Measurements from ENCODE around the gene SIAE. TPM values are rescaled to one million over a fixed set of nuclear protein-coding genes. Genes with fewer than 3 reads are reported as not detected.
"Not testable (repeated sequence)": the region's sequence is repeated elsewhere in the genome, so short reads cannot be mapped to it uniquely, and the experiment has no call there.

Gene SIAE
- total RNA-seq, 6 donors from 2014 or later, result 21.6 to 42.7 (median 29.3) TPM

DNA sequence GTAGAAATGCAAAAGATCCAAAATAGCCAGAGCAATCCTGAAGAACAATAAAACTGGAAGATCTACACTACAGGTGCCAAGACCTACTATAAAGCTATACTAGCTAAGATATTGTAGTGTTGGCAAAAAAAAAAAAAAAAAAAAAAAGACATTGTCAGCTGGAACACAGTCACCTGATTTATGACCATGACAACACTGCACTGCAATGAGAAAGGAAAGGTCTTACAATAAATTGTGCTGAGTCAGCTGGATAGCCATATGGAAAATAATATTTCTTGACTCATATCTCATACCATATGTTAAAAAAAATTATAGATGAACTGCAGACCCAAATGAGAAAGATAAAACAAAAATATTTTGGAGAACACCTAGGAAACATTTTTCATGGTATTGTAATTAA, 65.4 kb downstream of the SIAE start:
- H3K4me3 ChIP-seq, result no peak overlapping the region
- H3K4me1 ChIP-seq, result no peaks in the 10 kb centered on the region
- TF ChIP-seq POLR2A (IDR thresholded peaks at IDR 0.05) (no peak), POLR2AphosphoS5 (IDR thresholded peaks at IDR 0.05) (no peak), EP300 (IDR thresholded peaks at IDR 0.05) (no peak)
- TF ChIP-seq, protein P1, sequence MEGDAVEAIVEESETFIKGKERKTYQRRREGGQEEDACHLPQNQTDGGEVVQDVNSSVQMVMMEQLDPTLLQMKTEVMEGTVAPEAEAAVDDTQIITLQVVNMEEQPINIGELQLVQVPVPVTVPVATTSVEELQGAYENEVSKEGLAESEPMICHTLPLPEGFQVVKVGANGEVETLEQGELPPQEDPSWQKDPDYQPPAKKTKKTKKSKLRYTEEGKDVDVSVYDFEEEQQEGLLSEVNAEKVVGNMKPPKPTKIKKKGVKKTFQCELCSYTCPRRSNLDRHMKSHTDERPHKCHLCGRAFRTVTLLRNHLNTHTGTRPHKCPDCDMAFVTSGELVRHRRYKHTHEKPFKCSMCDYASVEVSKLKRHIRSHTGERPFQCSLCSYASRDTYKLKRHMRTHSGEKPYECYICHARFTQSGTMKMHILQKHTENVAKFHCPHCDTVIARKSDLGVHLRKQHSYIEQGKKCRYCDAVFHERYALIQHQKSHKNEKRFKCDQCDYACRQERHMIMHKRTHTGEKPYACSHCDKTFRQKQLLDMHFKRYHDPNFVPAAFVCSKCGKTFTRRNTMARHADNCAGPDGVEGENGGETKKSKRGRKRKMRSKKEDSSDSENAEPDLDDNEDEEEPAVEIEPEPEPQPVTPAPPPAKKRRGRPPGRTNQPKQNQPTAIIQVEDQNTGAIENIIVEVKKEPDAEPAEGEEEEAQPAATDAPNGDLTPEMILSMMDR (IDR thresholded peaks at IDR 0.05), result no peak
- H3K27ac ChIP-seq, result no peak overlapping the region
- no peaks in the 10 kb centered on the region for H3K9me3 ChIP-seq
- DNase-seq (no peak), ATAC-seq (ENCODE audit: low FRiP score in 2 of 2) (no peak)
- no peaks in the 10 kb centered on the region for H3K36me3 ChIP-seq
- H3K27me3 ChIP-seq, result no peaks in the 10 kb centered on the region

DNA sequence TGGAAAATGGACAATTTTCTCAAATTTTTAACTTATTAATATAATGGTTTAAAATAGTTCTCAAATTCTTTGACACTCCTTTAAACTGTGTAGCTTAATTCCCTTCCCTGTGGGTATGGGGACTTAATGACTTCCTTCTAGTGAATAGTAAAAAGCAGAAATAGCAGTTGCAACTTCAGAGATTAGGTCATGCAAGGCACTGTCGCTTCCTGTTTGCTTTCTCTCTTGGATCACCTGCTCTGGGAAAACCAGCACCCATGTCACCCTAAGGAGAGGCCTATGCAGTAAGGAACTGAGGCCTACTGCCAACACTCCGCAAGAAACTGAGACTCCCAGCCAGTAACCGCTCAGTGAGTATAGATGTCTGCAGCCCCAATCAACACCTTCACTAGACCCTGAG, 67.8 kb downstream of the SIAE start:
- Histone ChIP-seq H3K27me3 (no peaks in the 10 kb centered on the region), H3K4me3 (no peak overlapping the region), H3K4me1 (no peaks in the 10 kb centered on the region), H3K27ac (no peak overlapping the region), H3K36me3 (no peaks in the 10 kb centered on the region), H3K9me3 (no peaks in the 10 kb centered on the region)
- WGBS, 2 donors, result 77 to 78% methylated on average over 3 of the region's 3 CpGs
- peak; percentile 46 to 60 for ATAC-seq (ENCODE audit: low FRiP score in 2 of 2)
- DNase-seq, result peak in 1 of 2 donors; percentile 35
- TF ChIP-seq POLR2AphosphoS5 (IDR thresholded peaks at IDR 0.05) (no peak), EP300 (IDR thresholded peaks at IDR 0.05) (no peak), POLR2A (IDR thresholded peaks at IDR 0.05) (no peak)
- TF ChIP-seq, protein P1 (IDR thresholded peaks at IDR 0.05), result no peak

DNA sequence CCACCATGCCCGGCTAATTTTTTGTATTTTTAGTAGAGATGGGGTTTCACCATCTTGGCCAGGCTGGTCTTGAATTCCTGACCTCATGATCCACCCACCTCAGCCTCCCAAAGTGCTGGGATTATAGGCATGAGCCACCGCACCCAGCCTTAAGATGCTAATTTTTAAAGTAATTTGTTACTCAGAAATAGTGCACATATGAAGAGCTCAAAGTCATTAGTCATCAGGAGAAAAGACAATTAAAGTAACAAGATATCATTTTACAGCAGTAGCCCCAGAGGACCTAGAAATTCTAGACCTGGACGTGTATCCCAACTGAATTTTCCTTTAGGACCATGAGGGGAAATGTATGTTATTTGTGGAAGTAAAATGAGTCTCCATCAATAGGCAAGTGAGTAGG, 70.8 kb downstream of the SIAE start:
- not testable (repeated sequence) for H3K4me1 ChIP-seq; H3K27me3 ChIP-seq; H3K36me3 ChIP-seq; ATAC-seq (ENCODE audit: low FRiP score in 2 of 2); DNase-seq; H3K27ac ChIP-seq; H3K4me3 ChIP-seq; H3K9me3 ChIP-seq
- WGBS, 2 donors, result 83 to 92% methylated on average over 3 of the region's 3 CpGs

DNA sequence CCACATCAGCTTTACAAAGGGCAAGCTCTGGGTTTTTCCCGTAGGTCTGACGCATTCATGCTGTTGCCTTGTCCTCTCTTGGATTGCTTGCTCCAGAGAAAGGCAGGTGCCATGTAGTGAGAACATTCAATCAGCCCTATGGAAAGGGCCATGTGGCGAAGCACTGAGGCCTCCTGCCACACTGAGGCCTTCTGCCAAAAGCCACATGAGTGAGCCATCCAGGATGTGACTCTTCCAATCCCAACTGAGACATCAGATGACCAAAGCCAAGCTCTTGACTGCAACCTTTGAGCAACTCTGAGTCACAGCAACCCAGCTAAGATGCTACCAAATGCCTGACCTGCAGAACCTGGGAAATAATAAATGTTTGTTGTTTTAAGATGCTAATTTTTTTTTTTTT, 71.3 kb downstream of the SIAE start:
- Histone ChIP-seq H3K36me3 (no peaks in the 10 kb centered on the region), H3K27ac (no peak overlapping the region), H3K9me3 (no peaks in the 10 kb centered on the region), H3K4me3 (no peak overlapping the region), H3K4me1 (no peaks in the 10 kb centered on the region), H3K27me3 (no peaks in the 10 kb centered on the region)
- ATAC-seq (ENCODE audit: low FRiP score in 2 of 2) (no peak), DNase-seq (no peak)
- WGBS, 2 donors, result 81 to 84% methylated on average over 3 of the region's 3 CpGs
- TF ChIP-seq POLR2AphosphoS5 (IDR thresholded peaks at IDR 0.05) (no peak), POLR2A (IDR thresholded peaks at IDR 0.05) (no peak), EP300 (IDR thresholded peaks at IDR 0.05) (no peak)
- TF ChIP-seq, protein P1 (IDR thresholded peaks at IDR 0.05), result no peak

DNA sequence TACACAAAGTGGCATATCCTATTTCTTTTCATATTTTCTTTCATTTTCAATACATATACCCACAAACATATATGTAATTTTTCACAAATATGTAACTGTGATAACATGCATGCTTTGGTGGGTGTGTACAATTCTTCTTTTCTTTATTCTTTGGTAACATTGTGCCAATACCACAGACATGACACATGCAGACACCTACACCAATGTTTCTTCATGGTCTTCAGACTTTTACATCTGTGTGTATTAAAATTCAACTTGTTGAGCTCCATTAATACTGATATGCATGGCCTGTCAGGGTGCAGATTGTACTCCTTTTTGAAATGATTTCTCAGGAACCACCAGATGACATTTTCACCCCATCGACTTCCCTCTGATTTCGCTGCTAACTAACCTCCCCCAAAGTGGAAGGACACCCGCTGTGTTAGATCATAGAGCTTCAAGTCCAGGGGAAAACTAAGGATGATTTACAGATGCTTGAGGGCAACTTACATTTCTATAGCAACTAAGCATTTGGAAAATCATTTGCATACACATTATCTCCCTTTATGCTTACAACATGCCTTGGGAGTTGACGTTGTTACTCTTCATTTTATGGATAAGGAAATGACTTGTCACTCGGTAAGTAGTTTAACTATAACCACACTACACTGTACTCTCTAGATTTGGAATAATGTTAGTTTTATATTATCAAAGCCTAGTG, 72.8 kb downstream of the SIAE start:
- TF ChIP-seq, protein P1 (IDR thresholded peaks at IDR 0.05), result no peak
- TF ChIP-seq EP300 (IDR thresholded peaks at IDR 0.05) (no peak), POLR2AphosphoS5 (IDR thresholded peaks at IDR 0.05) (no peak), POLR2A (IDR thresholded peaks at IDR 0.05) (no peak)
- H3K36me3 ChIP-seq, result no peaks in the 10 kb centered on the region
- ATAC-seq (ENCODE audit: low FRiP score in 2 of 2) (no peak), DNase-seq (no peak)
- H3K4me1 ChIP-seq, result no peaks in the 10 kb centered on the region
- 63 to 69% methylated on average over 5 of the region's 5 CpGs for WGBS, 2 donors
- H3K4me3 ChIP-seq, result no peak overlapping the region
- no peaks in the 10 kb centered on the region for H3K27me3 ChIP-seq
- no peak overlapping the region for H3K27ac ChIP-seq
- no peaks in the 10 kb centered on the region for H3K9me3 ChIP-seq
